HG02852 (cell line): Measurements from ENCODE around the gene ARMH3.
A peak's percentile ranks its signal among the peaks of the same experiment; 100 is the strongest.

Experiments used
- ATAC-seq: cut with Tn5 transposase; IDR thresholded peaks from one replicate; pipeline ENCODE4 v1.9.1; 2021; ENCODE audit warnings: mild to moderate bottlenecking, moderate library complexity; ENCODE audit not compliant: unreplicated experiment

Gene ARMH3

GRCh38 chr10:101897633-101898032 lies 158.3 kb downstream of the ARMH3 start:
- no peak for ATAC-seq

GRCh38 chr10:101896225-101896877 lies 159.6 kb downstream of the ARMH3 start:
- ATAC-seq, result no peak

DNA sequence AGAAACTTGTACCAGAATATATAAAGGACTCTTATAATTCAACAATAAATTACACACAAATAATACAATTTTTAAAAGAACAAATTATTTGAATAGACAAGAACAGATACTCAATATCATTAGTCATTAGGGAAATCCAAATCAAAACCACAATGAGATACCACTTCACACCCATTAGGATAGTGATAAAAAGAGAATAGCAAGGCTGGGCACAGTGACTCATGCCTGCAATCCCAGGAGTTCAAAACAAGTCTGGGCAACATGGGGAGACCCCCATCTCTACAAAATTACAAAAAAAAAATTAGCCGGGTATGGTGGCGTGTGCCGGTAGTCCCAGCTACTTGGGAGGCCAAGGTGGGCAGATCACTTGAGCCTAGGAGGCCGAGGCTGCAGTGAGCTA lies 160.2 kb downstream of the ARMH3 start:
- no peak for ATAC-seq

GRCh38 chr10:101894742-101895141 lies 161.2 kb downstream of the ARMH3 start:
- ATAC-seq, result no peak

DNA sequence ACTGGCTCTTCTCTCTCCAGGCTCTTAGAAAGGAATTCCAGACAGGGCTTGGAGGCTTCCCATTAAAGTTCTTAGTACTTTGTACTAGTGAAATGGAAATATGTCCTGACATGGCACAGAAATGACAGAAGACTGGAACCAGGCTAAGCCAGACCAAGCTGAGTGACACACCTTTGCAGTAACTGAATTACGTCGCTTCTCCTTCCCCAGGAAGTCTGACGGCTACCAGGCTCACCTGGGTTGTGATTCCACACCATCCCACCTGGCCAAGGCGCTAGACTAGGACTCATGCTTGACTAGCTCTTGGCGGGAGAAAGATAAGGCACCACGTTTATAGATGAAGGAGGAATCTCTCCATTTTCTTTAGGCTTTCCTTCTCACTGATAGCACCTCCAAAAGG lies 161.7 kb downstream of the ARMH3 start:
- ATAC-seq, result no peak

- no peak for ATAC-seq
Measured at GRCh38 chr10:101893510-101894120, 162.4 kb downstream of the ARMH3 start.

GRCh38 chr10:101892782-101893391 lies 163.1 kb downstream of the ARMH3 start:
- no peak for ATAC-seq

GRCh38 chr10:101889256-101890210 lies 166.4 kb downstream of the ARMH3 start:
- peak; percentile 55 for ATAC-seq

- no peak for ATAC-seq
Measured at GRCh38 chr10:101888251-101888949, 167.6 kb downstream of the ARMH3 start.

GRCh38 chr10:101887775-101888174 lies 168.2 kb downstream of the ARMH3 start:
- no peak for ATAC-seq

GRCh38 chr10:101886521-101887312 lies 169.3 kb downstream of the ARMH3 start:
- no peak for ATAC-seq

- ATAC-seq, result no peak
Measured at GRCh38 chr10:101881036-101881774, 174.8 kb downstream of the ARMH3 start.

- no peak for ATAC-seq
Measured at GRCh38 chr10:101880232-101880573, 175.8 kb downstream of the ARMH3 start.

DNA sequence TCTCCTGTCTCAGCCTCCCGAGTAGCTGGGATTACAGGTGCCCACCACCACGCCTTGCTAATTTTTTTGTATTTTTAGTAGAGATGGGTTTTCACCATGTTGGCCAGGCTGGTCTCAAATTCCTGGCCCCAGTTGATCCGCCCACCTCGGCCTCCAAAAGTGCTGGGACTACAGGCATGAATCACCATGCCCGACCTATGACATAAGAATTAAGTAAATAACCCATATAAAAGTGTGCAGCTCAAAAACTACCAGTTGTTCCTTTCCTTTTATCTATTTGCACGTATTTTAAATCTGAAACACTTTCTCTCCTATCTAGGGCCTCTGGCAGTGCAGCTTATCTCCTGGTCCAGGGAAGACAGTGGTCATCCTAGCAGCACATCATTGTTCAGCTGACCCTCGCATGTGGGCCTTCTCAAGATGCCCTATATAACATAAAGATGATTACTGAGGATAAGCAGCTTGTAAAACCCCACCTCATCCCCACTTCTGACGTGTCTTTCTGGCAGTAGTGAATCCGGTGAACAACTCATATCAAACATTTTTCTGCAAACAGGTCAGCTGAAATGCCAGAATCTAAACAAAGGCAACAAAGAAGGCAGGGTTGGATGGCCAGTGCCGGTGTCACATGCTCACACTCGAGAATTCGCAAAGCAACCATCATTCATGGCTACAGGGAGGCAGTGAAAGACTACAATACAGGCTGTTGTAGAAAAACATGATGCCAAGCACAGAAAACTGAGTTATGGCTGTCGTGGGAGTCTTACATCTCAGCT lies 176.3 kb downstream of the ARMH3 start:
- ATAC-seq, result no peak

DNA sequence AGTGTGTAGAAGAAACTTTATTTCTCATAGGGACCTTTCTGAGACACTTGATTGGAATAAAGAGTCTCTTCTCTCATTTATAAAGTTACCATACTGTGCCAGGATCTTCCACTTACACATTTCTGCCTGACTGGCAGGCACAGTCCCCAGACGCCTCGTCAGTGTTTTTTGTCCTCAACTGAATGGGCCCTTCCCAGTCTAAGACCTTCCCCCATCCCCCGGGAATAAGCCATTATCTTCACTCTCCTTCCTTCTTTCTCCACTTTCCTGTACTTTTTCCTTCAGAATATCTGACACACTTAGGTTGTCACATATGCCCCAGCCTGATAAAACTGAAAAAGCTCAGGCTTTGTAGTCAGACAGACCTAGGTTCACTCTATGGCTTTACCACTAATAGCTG lies 177.1 kb downstream of the ARMH3 start:
- ATAC-seq, result no peak

DNA sequence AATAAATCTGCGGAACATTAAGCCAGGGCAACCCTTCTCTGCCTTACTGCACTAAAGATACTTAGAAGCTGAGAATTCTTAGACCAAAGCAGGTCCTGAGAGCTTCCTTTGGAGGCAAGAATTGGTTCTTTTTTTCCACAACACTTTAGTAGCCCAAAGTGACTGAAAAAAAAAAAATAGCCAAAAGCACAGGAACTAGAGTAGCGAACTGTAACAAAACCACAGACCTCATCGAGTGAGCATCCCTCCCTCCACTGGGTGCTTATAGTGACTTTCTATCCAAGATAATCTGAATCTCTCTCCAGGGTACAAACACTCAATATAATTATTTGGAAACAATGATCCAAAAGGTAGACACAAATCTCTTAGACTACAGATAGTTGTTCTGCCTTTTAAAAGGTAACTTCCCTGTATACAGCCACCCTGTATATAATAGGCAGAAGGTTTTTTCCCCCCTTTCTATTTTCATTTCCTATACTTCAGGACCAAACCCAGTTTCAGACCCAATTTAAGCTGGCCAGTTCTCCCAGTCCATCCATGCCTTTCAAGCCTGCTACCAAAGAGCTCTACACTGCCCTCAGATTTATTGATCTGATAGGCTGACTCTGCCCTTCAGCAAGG lies 180.8 kb downstream of the ARMH3 start:
- ATAC-seq, result no peak

- no peak for ATAC-seq
Measured at GRCh38 chr10:101874252-101874651, 181.7 kb downstream of the ARMH3 start.

GRCh38 chr10:101867931-101868330 lies 188.0 kb downstream of the ARMH3 start:
- no peak for ATAC-seq
